Upper lobe of right lung (tissue), 1 donor: ENCODE results near the gene RNF34. TPM values are rescaled to one million over a fixed set of nuclear protein-coding genes. Genes with fewer than 3 reads are reported as not detected.

Experiments
- ATAC-seq: fragments of 200-7000 bp; cut with Tn5 transposase; one replicate; pipeline ENCODE4 v1.9.1; 2020; ENCODE audit warnings: mild to moderate bottlenecking, moderate library complexity
- DNase-seq: peaks from one replicate; pipeline ENCODE4 v3.0.0-alpha.2; 2020
- H3K27ac ChIP-seq: fragments of 200-600 bp; one replicate; pipeline ENCODE4 v1.8.0; 2022
- H3K27me3 ChIP-seq: fragments of 200-600 bp; one replicate; pipeline ENCODE4 v1.8.0; 2022; ENCODE audit warnings: mild to moderate bottlenecking
- H3K36me3 ChIP-seq: fragments of 200-600 bp; one replicate; pipeline ENCODE4 v1.8.0; 2022
- H3K4me1 ChIP-seq: fragments of 200-600 bp; one replicate; pipeline ENCODE4 v1.8.0; 2022
- H3K4me3 ChIP-seq: fragments of 200-600 bp; one replicate; pipeline ENCODE4 v1.8.0; 2022; ENCODE audit warnings: mild to moderate bottlenecking
- H3K9me3 ChIP-seq: fragments of 200-600 bp; one replicate; pipeline ENCODE4 v1.8.0; 2022
- CTCF ChIP-seq: fragments of 200-600 bp; IDR thresholded peaks from one replicate; pipeline ENCODE4 v1.8.0; 2022; ENCODE audit warnings: antibody characterized with exemption
- intact Hi-C: fragments of 100-400 bp; cut with DNase I; formaldehyde crosslinking; loops from one replicate; pipeline ENCODE4 v1.11.0; 2022
- total RNA-seq: library from RNA; stranded (reverse); fragmentation: NEBNext Ultra II Directional; extraction: Animal tissue kit (Norgen Biotek cat#: 25700); gene quantifications from one replicate; pipeline ENCODE4 v1.2.1, GENCODE V29; 2021
- donor health status: DM: no; HTN: yes; CAD: no; lungs with severe emphysema.

Gene RNF34
- total RNA-seq, 1 donor from 2014 or later = 29.5 TPM

DNA sequence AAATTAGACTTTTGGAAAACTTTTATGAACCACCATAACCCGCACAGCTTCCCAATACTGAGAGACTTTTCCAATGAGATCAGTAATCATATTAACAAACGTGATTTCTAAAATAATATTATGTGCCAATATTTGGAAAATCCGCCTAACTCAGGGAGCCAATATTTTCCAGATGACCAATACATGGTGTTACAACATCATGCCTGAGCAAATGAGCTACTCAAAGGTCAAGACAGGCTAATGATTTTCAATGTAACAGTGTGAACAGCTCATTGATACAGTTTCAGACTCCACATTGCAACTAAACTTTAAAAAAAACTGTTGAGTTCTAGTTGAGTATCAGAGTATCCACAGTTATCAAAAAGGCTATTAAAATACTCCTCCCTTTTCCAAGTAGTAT lies 46.8 kb downstream of the RNF34 start:
- Histone ChIP-seq H3K27ac (no peak overlapping the region), H3K9me3 (no peaks in the 10 kb centered on the region), H3K4me1 (no peaks in the 10 kb centered on the region), H3K36me3 (peaks cover 12% of the 10 kb centered on the region), H3K27me3 (no peaks in the 10 kb centered on the region), H3K4me3 (no peak overlapping the region)
- TF ChIP-seq CTCF = no peak
- ATAC-seq (no peak), DNase-seq (no peak)
- intact Hi-C loops = loop anchor here (10.0 kb wide), 1 partner anchor 112 kb away; no protein-coding TSS in a partner anchor

- ATAC-seq = no peak
- Histone ChIP-seq H3K27ac (no peak overlapping the region), H3K36me3 (peaks cover 4% of the 10 kb centered on the region), H3K4me1 (peaks cover 6% of the 10 kb centered on the region), H3K27me3 (no peaks in the 10 kb centered on the region), H3K9me3 (no peaks in the 10 kb centered on the region), H3K4me3 (no peak overlapping the region)
- intact Hi-C loops = loop anchor here (10.0 kb wide), 1 partner anchor 114 kb away; no protein-coding TSS in a partner anchor
- TF ChIP-seq CTCF = no peak
- DNase-seq = no peak
Observed at GRCh38 chr12:121448771-121449315, 48.9 kb downstream of the RNF34 start.

- Histone ChIP-seq H3K9me3 (no peaks in the 10 kb centered on the region), H3K4me3 (peak overlapping the region; percentile 19), H3K27ac (peak overlapping the region; percentile 38), H3K36me3 (peaks cover 4% of the 10 kb centered on the region), H3K27me3 (no peaks in the 10 kb centered on the region), H3K4me1 (peaks cover 6% of the 10 kb centered on the region)
- intact Hi-C loops = no loop called here
- DNase-seq = no peak
- ATAC-seq = peak; percentile 13
- no peak for TF ChIP-seq CTCF
Observed at GRCh38 chr12:121451961-121452339, 52.0 kb downstream of the RNF34 start.

DNA sequence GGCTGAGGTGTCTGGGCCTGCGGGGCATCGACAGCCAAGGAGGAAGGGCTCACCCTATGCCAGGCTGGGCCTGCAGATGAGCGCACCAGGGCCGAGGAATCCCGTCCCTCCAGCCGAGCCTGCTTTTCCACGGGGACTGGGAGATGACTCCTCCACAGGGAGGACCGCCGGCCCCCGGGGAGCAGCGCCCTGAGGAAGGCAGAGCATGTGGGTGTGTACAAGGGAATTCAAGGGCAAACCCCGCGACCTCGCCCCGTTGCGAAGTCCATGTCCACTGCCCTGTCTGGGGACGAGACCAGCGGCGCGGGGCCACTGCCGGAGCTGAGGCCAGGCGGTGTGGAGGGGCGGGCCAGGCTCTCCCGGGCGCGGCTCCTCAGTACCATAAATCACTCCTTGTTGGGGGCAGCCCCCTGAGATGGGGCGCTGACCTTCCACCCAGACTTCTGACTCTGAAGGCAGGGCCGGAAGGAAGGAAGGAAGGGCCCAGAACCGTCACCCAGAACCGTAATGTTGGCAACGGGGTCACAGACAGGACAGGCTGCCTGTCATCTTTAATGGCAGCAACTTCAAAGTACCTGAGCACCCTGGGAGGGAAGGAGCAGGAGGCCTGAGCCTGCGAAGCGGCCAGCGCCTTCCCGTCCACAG lies 52.5 kb downstream of the RNF34 start:
- ATAC-seq = peak; percentile 46
- H3K9me3 ChIP-seq = no peaks in the 10 kb centered on the region
- peak overlapping the region; percentile 38 for H3K27ac ChIP-seq
- peak; percentile 75 for DNase-seq
- H3K4me1 ChIP-seq = peaks cover 6% of the 10 kb centered on the region
- H3K36me3 ChIP-seq = peaks cover 4% of the 10 kb centered on the region
- no peak for TF ChIP-seq CTCF
- intact Hi-C loops = no loop called here
- peak overlapping the region; percentile 19 for H3K4me3 ChIP-seq
- no peaks in the 10 kb centered on the region for H3K27me3 ChIP-seq

DNA sequence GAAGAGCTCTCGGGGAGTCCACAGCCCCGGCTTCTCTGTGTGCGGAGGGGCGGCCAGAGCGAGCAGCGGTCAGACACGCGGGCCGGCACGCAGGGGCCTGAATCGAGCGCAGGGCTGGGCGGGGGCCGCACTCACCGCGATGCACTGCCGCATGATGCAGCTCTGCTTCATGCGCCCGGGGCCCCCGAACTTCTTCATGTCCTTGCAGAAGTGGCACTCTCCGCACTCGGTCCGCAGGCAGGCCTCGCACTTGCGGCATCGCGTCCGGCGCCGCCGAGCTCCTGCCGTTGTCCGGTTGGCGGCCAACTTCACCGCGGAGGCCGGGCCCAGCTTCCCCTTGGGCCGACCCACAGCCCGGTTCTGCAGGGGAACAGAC lies 53.1 kb downstream of the RNF34 start:
- Histone ChIP-seq H3K4me1 (peaks cover 6% of the 10 kb centered on the region), H3K4me3 (no peak overlapping the region), H3K36me3 (peaks cover 4% of the 10 kb centered on the region), H3K27ac (no peak overlapping the region), H3K9me3 (no peaks in the 10 kb centered on the region), H3K27me3 (no peaks in the 10 kb centered on the region)
- ATAC-seq (no peak), DNase-seq (peak; percentile 62)
- TF ChIP-seq CTCF = no peak
- intact Hi-C loops = no loop called here
